G401.6 (cell line): ENCODE data around the gene CRYBG1.
A peak's percentile ranks its signal among the peaks of the same experiment; 100 is the strongest.

Experiments used
- FAIRE-seq: peaks from 2 replicates; lab custom pipeline; 2012; peaks lifted over from hg19 to GRCh38; lab: Jason Lieb, UNC

The CRYBG1 gene

GRCh38 chr6:106421496-106421895 lies 61.0 kb downstream of the CRYBG1 start:
- no peak for FAIRE-seq

- no peak for FAIRE-seq
Measured at GRCh38 chr6:106422534-106422933, 62.0 kb downstream of the CRYBG1 start.

- FAIRE-seq, result no peak
Measured at GRCh38 chr6:106425382-106425781, 64.9 kb downstream of the CRYBG1 start.

- FAIRE-seq, result no peak
Measured at GRCh38 chr6:106426250-106426970, 65.9 kb downstream of the CRYBG1 start.

GRCh38 chr6:106430466-106430865 lies 69.9 kb downstream of the CRYBG1 start:
- no peak for FAIRE-seq

- FAIRE-seq, result no peak
Measured at GRCh38 chr6:106431405-106431804, 70.9 kb downstream of the CRYBG1 start.

GRCh38 chr6:106431972-106432371 lies 71.5 kb downstream of the CRYBG1 start:
- no peak for FAIRE-seq

GRCh38 chr6:106434530-106434929 lies 74.0 kb downstream of the CRYBG1 start:
- no peak for FAIRE-seq

- FAIRE-seq, result no peak
Measured at GRCh38 chr6:106439459-106439858, 78.9 kb downstream of the CRYBG1 start.

- FAIRE-seq, result no peak
Measured at GRCh38 chr6:106440546-106440945, 80.0 kb downstream of the CRYBG1 start.

GRCh38 chr6:106442395-106442794 lies 81.9 kb downstream of the CRYBG1 start:
- no peak for FAIRE-seq

- peak; percentile 87 for FAIRE-seq
Measured at GRCh38 chr6:106444777-106445507, 84.4 kb downstream of the CRYBG1 start.

GRCh38 chr6:106445508-106445878 lies 85.0 kb downstream of the CRYBG1 start:
- FAIRE-seq, result no peak

- peak; percentile 93 for FAIRE-seq
Measured at GRCh38 chr6:106446287-106446885, 85.9 kb downstream of the CRYBG1 start.

GRCh38 chr6:106446983-106447382 lies 86.5 kb downstream of the CRYBG1 start:
- no peak for FAIRE-seq

- FAIRE-seq, result no peak
Measured at GRCh38 chr6:106448000-106448426, 87.5 kb downstream of the CRYBG1 start.

- no peak for FAIRE-seq
Measured at GRCh38 chr6:106450653-106451052, 90.1 kb downstream of the CRYBG1 start.

- no peak for FAIRE-seq
Measured at GRCh38 chr6:106451439-106451838, 90.9 kb downstream of the CRYBG1 start.

- FAIRE-seq, result no peak
Measured at GRCh38 chr6:106452628-106453027, 92.1 kb downstream of the CRYBG1 start.

GRCh38 chr6:106453756-106454367 lies 93.3 kb downstream of the CRYBG1 start:
- no peak for FAIRE-seq

GRCh38 chr6:106456756-106457155 lies 96.2 kb downstream of the CRYBG1 start:
- no peak for FAIRE-seq

- FAIRE-seq, result no peak
Measured at GRCh38 chr6:106458021-106458986, 97.8 kb downstream of the CRYBG1 start.
